ENCODE data around the gene MYO1G.

The MYO1G gene

GRCh38 chr7:44930921-44931320, 47.9 kb downstream of the MYO1G start:
- Histone ChIP-seq H3K9ac (no peak overlapping the region), H3K9me3 (ENCODE audit: control insufficient read depth, low read length) (no peaks in the 10 kb centered on the region), H3K79me2 (no peaks in the 10 kb centered on the region), H2AFZ (no peak overlapping the region), H3K27ac (no peak overlapping the region), H3K27me3 (ENCODE audit: control insufficient read depth, insufficient read depth, low read length) (no peaks in the 10 kb centered on the region), H3K4me1 (no peaks in the 10 kb centered on the region), H3K4me3 (ENCODE audit: low read depth, low read length) (no peak overlapping the region), H3K36me3 (ENCODE audit: control insufficient read depth, insufficient read depth, low read length) (no peaks in the 10 kb centered on the region), H3K4me2 (ENCODE audit: low read length) (no peak overlapping the region)
- no peak for TF ChIP-seq CTCF (IDR thresholded peaks at IDR 0.05)

- Histone ChIP-seq H3K9ac (no peak overlapping the region), H3K9me3 (ENCODE audit: control insufficient read depth, low read length) (no peaks in the 10 kb centered on the region), H3K27ac (no peak overlapping the region), H3K27me3 (ENCODE audit: control insufficient read depth, insufficient read depth, low read length) (no peaks in the 10 kb centered on the region), H3K4me2 (ENCODE audit: low read length) (no peak overlapping the region), H3K4me1 (no peaks in the 10 kb centered on the region), H3K36me3 (ENCODE audit: control insufficient read depth, insufficient read depth, low read length) (no peaks in the 10 kb centered on the region), H2AFZ (peak overlapping the region; percentile 68), H3K4me3 (ENCODE audit: low read depth, low read length) (no peak overlapping the region), H3K79me2 (no peaks in the 10 kb centered on the region)
- no peak for TF ChIP-seq CTCF (IDR thresholded peaks at IDR 0.05)
These were observed 56.5 kb downstream of the MYO1G start for GRCh38 chr7:44922351-44922694.

- H3K4me1 ChIP-seq: no peaks in the 10 kb centered on the region
- no peak overlapping the region for H3K27ac ChIP-seq
- H2AFZ ChIP-seq: peak overlapping the region; percentile 68
- no peaks in the 10 kb centered on the region for H3K9me3 ChIP-seq (ENCODE audit: control insufficient read depth, low read length)
- H3K36me3 ChIP-seq (ENCODE audit: control insufficient read depth, insufficient read depth, low read length): no peaks in the 10 kb centered on the region
- H3K27me3 ChIP-seq (ENCODE audit: control insufficient read depth, insufficient read depth, low read length): no peaks in the 10 kb centered on the region
- H3K9ac ChIP-seq: no peak overlapping the region
- no peak overlapping the region for H3K4me2 ChIP-seq (ENCODE audit: low read length)
- peak; percentile 90 for TF ChIP-seq CTCF (IDR thresholded peaks at IDR 0.05)
- no peaks in the 10 kb centered on the region for H3K79me2 ChIP-seq
- no peak overlapping the region for H3K4me3 ChIP-seq (ENCODE audit: low read depth, low read length)
These were observed 57.0 kb downstream of the MYO1G start for GRCh38 chr7:44921607-44922350.

- no peak overlapping the region for H3K27ac ChIP-seq
- no peaks in the 10 kb centered on the region for H3K9me3 ChIP-seq (ENCODE audit: control insufficient read depth, low read length)
- H3K9ac ChIP-seq: no peak overlapping the region
- TF ChIP-seq CTCF (IDR thresholded peaks at IDR 0.05): no peak
- no peaks in the 10 kb centered on the region for H3K4me1 ChIP-seq
- no peak overlapping the region for H3K4me3 ChIP-seq (ENCODE audit: low read depth, low read length)
- no peak overlapping the region for H2AFZ ChIP-seq
- H3K36me3 ChIP-seq (ENCODE audit: control insufficient read depth, insufficient read depth, low read length): no peaks in the 10 kb centered on the region
- no peaks in the 10 kb centered on the region for H3K27me3 ChIP-seq (ENCODE audit: control insufficient read depth, insufficient read depth, low read length)
- no peak overlapping the region for H3K4me2 ChIP-seq (ENCODE audit: low read length)
- H3K79me2 ChIP-seq: no peaks in the 10 kb centered on the region
These were observed 58.7 kb downstream of the MYO1G start for GRCh38 chr7:44920119-44920518.

- no peak for TF ChIP-seq CTCF (IDR thresholded peaks at IDR 0.05)
- Histone ChIP-seq H3K9ac (no peak overlapping the region), H3K4me2 (ENCODE audit: low read length) (no peak overlapping the region), H2AFZ (no peak overlapping the region), H3K79me2 (no peaks in the 10 kb centered on the region), H3K4me3 (ENCODE audit: low read depth, low read length) (no peak overlapping the region), H3K9me3 (ENCODE audit: control insufficient read depth, low read length) (no peaks in the 10 kb centered on the region), H3K36me3 (ENCODE audit: control insufficient read depth, insufficient read depth, low read length) (no peaks in the 10 kb centered on the region), H3K27me3 (ENCODE audit: control insufficient read depth, insufficient read depth, low read length) (no peaks in the 10 kb centered on the region), H3K4me1 (no peaks in the 10 kb centered on the region), H3K27ac (no peak overlapping the region)
These were observed 60.8 kb downstream of the MYO1G start for GRCh38 chr7:44918029-44918428.

All from parathyroid adenoma (tissue), 2 donors.